Coronary artery (tissue), 2 donors: ENCODE results near the gene ZNF142.
"Not testable (repeated sequence)": the region's sequence is repeated elsewhere in the genome, so short reads cannot be mapped to it uniquely, and the experiment has no call there.

Experiments
- DNase-seq: peaks from one replicate; pipeline ENCODE4 v3.0.0-alpha.2; 2017; ENCODE audit warnings: low spot score
- H3K27ac ChIP-seq, 2 donors: fragments of 200-600 bp; sonication (generic); one replicate each; pipeline ENCODE4 v1.5.1; 2016 to 2019
- H3K4me3 ChIP-seq: fragments of 200-600 bp; sonication (generic); 2 replicates; pipeline ENCODE4 v1.5.1; 2016; ENCODE audit warnings: mild to moderate bottlenecking, moderate library complexity
- TF ChIP-seq, protein P1 (sequence below): fragments of 200-600 bp; sonication (generic); IDR thresholded peaks from one replicate; pipeline ENCODE4 v1.5.1; 2019; ENCODE audit warnings: antibody characterized with exemption

Gene ZNF142

DNA sequence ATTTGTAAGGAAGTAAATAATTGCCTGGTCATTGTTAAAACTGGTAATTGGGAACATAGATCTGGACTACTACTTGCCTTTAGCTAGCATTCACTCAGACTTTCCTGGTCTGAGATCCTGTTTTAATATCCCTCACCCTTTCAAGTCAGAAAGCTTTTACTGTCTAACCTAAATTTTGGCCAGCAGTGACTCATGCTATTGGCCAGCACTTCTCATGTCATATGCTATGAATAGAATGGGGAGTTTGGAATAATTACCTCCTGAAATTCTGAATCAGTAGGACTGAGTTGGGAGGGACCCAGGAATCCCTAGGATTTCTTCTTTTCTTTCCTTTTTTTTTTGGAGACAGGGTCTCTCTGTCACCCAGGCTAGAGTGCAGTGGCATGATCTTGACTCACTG lies 31.8 kb upstream of the ZNF142 start:
- DNase-seq, result no peak
- H3K27ac ChIP-seq, result no peak overlapping the region
- H3K4me3 ChIP-seq, result no peak overlapping the region
- TF ChIP-seq, protein P1, sequence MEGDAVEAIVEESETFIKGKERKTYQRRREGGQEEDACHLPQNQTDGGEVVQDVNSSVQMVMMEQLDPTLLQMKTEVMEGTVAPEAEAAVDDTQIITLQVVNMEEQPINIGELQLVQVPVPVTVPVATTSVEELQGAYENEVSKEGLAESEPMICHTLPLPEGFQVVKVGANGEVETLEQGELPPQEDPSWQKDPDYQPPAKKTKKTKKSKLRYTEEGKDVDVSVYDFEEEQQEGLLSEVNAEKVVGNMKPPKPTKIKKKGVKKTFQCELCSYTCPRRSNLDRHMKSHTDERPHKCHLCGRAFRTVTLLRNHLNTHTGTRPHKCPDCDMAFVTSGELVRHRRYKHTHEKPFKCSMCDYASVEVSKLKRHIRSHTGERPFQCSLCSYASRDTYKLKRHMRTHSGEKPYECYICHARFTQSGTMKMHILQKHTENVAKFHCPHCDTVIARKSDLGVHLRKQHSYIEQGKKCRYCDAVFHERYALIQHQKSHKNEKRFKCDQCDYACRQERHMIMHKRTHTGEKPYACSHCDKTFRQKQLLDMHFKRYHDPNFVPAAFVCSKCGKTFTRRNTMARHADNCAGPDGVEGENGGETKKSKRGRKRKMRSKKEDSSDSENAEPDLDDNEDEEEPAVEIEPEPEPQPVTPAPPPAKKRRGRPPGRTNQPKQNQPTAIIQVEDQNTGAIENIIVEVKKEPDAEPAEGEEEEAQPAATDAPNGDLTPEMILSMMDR, result no peak

DNA sequence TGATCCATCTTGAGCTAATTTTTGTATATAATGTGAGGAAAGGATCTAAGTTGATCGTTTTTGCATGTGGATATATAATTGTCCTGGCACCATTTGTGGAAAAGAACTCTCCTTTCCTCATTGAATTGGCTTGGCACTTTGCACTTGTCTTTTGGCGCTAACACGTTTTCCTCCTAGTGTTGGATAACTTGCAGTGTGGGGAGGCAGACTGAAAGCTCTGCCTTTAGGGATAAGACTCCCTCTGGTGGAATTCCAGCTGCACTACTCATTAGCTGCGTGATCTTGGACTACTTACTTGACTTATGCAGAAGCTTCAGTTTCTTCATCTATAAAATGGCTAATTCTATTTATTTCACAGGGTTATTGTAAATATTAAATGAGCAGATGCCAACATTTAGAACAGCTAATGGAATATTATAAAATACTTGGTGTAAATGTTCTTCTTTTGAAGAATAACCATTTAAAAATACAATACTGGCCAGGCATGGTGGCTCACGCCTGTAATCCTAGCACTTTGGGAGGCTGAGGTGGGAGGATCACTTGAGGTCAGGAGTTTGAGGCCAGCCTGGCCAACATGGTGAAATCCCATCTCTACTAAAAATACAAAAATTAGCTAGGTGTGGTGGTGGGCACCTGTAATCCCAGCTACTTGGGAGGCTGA lies 28.1 kb upstream of the ZNF142 start:
- TF ChIP-seq, protein P1, result peak; percentile 36
- not testable (repeated sequence) for H3K4me3 ChIP-seq, H3K27ac ChIP-seq, DNase-seq

DNA sequence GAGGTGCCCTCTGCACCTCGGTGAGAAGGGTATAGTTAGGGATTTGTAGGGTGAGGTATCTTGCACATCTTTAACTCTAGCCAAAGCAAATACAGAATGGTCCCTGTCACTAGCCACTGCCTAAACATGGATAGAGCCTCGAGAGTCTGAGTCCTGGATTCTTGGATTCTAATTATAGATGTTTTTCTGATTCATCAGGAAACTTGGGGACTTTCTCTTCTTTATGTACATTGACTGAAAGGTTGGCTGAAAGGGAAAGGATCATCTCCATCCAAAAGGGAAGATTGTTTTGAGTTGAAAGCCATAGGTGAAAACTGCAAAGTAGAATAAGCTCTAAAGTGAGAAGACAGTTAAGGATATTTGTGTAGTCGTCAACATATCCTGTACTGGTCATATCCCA lies 20.6 kb upstream of the ZNF142 start:
- TF ChIP-seq, protein P1, result no peak
- Histone ChIP-seq H3K4me3 (no peak overlapping the region), H3K27ac (no peak overlapping the region)
- DNase-seq, result no peak

DNA sequence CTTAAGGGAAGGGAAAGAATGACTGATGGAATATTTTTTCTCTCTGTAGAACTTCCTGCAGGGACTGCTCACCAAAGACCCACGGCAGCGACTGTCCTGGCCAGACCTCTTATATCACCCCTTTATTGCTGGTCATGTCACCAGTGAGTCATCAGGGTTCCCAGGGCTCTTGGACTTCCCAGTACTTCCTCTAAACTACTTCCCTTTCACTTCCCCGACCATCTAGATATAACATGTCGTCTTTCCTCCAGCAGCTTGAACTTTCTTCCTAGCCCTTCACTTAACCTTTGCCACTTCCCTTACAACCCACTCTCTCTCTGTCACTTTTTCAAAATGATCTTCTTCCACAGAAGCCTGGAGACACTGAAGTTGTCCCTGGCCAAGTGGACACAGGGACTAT lies 19.7 kb upstream of the ZNF142 start:
- Histone ChIP-seq H3K4me3 (no peak overlapping the region), H3K27ac (no peak overlapping the region)
- DNase-seq, result no peak
- TF ChIP-seq, protein P1, result no peak

DNA sequence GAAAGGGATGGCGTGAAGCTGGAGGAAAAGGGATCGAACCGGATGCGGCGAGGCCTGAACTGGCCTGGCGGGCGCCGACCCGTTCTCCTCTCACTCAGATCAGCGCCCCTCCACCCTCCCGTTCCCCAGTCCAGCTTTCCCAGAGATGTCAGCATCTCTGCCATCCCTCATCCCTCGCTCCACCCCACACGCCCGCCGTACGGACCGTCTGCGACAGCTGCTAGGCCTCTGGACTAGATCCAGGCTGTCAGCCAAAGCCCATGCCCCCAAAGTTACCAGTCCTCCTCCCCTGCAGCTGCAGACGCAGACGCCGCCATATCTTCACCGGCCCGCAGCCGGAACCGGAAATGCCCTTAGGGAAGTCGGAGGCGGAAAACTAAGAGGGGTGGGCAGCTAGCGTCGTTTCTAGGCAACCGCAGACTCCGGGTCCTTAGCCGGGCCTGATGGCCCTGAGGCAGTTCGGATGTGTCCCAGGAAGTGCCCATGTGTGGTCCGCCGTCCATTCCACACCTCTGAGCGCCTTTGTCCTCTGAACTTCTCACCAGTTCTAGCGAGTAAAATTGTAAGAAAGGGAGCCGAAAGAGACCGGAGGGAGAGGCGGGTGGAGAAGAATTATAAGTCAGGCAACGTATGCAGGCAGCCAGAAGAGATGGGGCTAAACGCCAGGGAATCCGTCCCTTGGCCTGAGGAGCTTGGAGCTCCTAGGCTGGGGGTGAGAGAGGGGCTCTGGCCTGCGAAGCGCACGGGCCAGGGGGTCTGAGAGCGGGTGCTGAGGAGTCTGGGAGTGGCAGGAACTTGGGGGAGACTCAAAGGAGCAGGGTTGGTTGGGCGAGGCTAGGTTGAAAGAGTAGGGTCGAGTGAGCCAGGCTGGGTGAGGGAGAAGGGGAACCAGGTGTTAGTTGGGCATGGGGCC lies 12.5 kb upstream of the ZNF142 start, which contains the start of the genes RNF25 and STK36:
RNF25 (minus strand) TSS at position 349 of the 913 bp plus-strand sequence; CDS start at position 317, 32 bp downstream.
STK36 (plus strand) TSS at position 433 of the 913 bp plus-strand sequence. CDS start 744 bp downstream, outside the sequence.
- H3K27ac ChIP-seq, result peak within 1 kb of the TSS; percentile 35 to 84

DNA sequence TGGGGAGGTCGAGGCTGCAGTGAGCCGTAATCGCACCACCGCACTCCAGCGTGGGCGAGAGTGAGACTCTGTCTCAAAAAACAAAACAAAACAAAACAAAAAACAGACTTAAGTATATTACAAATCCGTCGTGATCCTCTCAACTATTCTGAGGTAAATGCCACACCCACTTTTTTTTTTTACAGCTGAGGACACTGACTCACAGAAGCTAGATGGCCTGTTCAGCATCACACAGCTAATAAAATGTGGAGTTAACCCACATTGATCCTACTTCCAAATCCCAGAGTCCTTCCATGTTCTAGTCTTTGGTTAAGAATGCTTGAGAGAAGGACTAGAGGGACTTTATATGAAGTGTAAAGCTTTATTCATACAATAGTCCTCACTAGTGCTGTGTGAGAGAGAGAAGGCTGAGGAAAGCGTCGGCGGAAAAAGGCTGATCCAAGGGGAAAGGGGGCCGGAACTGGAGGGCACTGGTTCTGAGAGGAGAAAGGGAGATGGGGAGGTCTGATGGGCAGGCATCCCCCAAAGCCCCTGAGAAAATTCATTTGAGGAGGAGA lies 11.8 kb upstream of the ZNF142 start:
- TF ChIP-seq, protein P1, result no peak
- Histone ChIP-seq H3K27ac (peak overlapping the region; percentile 35 to 84), H3K4me3 (peak overlapping the region; percentile 84)
- no peak for DNase-seq

More for the DNA sequence above, 12.5 kb upstream of the ZNF142 start, which contains the start of the genes RNF25 and STK36:
- peak within 1 kb of the TSS; percentile 84 for H3K4me3 ChIP-seq
- DNase-seq, result peak; percentile 88
- TF ChIP-seq, protein P1, result no peak
